Measurements from ENCODE around the gene SLC35D1.
"Not testable (repeated sequence)": the region's sequence is repeated elsewhere in the genome, so short reads cannot be mapped to it uniquely, and the experiment has no call there.

SLC35D1 gene

GRCh38 chr1:67053785-67054772, at the start of gene SLC35D1:
Gene SLC35D1, minus strand, starts transcription at chr1:67054148. Its CDS starts 135 bp downstream, at chr1:67054013.
- H3K27ac Mint-ChIP-seq: peak within 1 kb of the TSS; percentile 92
- intact Hi-C loops (cut with micrococcal nuclease): loop anchor here (5.0 to 10.0 kb wide), 3 partner anchors 91 to 381 kb away; partner anchors contain the start of gene SERBP1

GRCh38 chr1:67103548-67103947, 49.6 kb upstream of the SLC35D1 start:
- intact Hi-C loops (cut with micrococcal nuclease): no loop called here
- no peaks in the 10 kb centered on the region for H3K36me3 Mint-ChIP-seq (ENCODE audit: low read depth)
- no peak overlapping the region for H3K4me3 Mint-ChIP-seq
- no peaks in the 10 kb centered on the region for H3K27me3 Mint-ChIP-seq
- no peaks in the 10 kb centered on the region for H3K4me1 Mint-ChIP-seq (ENCODE audit: low read depth)
- no peaks in the 10 kb centered on the region for H3K9me3 Mint-ChIP-seq
- no peak overlapping the region for H3K27ac Mint-ChIP-seq

More at GRCh38 chr1:67053785-67054772, at the start of gene SLC35D1:
- H3K27me3 Mint-ChIP-seq: no peaks in the 10 kb centered on the region
- H3K4me3 Mint-ChIP-seq: peak within 1 kb of the TSS; percentile 88
- peaks cover 24% of the 10 kb centered on the region for H3K4me1 Mint-ChIP-seq (ENCODE audit: low read depth)
- H3K9me3 Mint-ChIP-seq: no peaks in the 10 kb centered on the region
- H3K36me3 Mint-ChIP-seq (ENCODE audit: low read depth): peaks cover 36% of the 10 kb centered on the region

- no peak overlapping the region for H3K27ac Mint-ChIP-seq
- intact Hi-C loops (cut with micrococcal nuclease): no loop called here
- H3K27me3 Mint-ChIP-seq: no peaks in the 10 kb centered on the region
- no peaks in the 10 kb centered on the region for H3K4me1 Mint-ChIP-seq (ENCODE audit: low read depth)
- no peaks in the 10 kb centered on the region for H3K9me3 Mint-ChIP-seq
- no peak overlapping the region for H3K4me3 Mint-ChIP-seq
- no peaks in the 10 kb centered on the region for H3K36me3 Mint-ChIP-seq (ENCODE audit: low read depth)
These were observed 46.9 kb upstream of the SLC35D1 start for GRCh38 chr1:67100833-67101232.

- Mint-ChIP-seq H3K4me3 (no peak overlapping the region), H3K27ac (no peak overlapping the region), H3K27me3 (no peaks in the 10 kb centered on the region), H3K9me3 (no peaks in the 10 kb centered on the region), H3K36me3 (ENCODE audit: low read depth) (no peaks in the 10 kb centered on the region), H3K4me1 (ENCODE audit: low read depth) (no peaks in the 10 kb centered on the region)
- intact Hi-C loops (cut with micrococcal nuclease): no loop called here
These were observed 43.4 kb upstream of the SLC35D1 start for GRCh38 chr1:67097305-67097704.

- H3K36me3 Mint-ChIP-seq (ENCODE audit: low read depth): no peaks in the 10 kb centered on the region
- intact Hi-C loops (cut with micrococcal nuclease): no loop called here
- no peak overlapping the region for H3K4me3 Mint-ChIP-seq
- no peaks in the 10 kb centered on the region for H3K9me3 Mint-ChIP-seq
- H3K27ac Mint-ChIP-seq: no peak overlapping the region
- no peaks in the 10 kb centered on the region for H3K4me1 Mint-ChIP-seq (ENCODE audit: low read depth)
- no peaks in the 10 kb centered on the region for H3K27me3 Mint-ChIP-seq
These were observed 40.2 kb upstream of the SLC35D1 start for GRCh38 chr1:67094191-67094590.

- Mint-ChIP-seq H3K27me3 (no peaks in the 10 kb centered on the region), H3K4me1 (ENCODE audit: low read depth) (no peaks in the 10 kb centered on the region), H3K4me3 (no peak overlapping the region), H3K36me3 (ENCODE audit: low read depth) (no peaks in the 10 kb centered on the region), H3K27ac (no peak overlapping the region), H3K9me3 (peaks cover 8% of the 10 kb centered on the region)
- intact Hi-C loops (cut with micrococcal nuclease): no loop called here
These were observed 35.8 kb upstream of the SLC35D1 start for GRCh38 chr1:67089685-67090208.

- no peak overlapping the region for H3K27ac Mint-ChIP-seq
- H3K4me1 Mint-ChIP-seq (ENCODE audit: low read depth): no peaks in the 10 kb centered on the region
- no peak overlapping the region for H3K4me3 Mint-ChIP-seq
- intact Hi-C loops (cut with micrococcal nuclease): no loop called here
- no peaks in the 10 kb centered on the region for H3K36me3 Mint-ChIP-seq (ENCODE audit: low read depth)
- peaks cover 8% of the 10 kb centered on the region for H3K9me3 Mint-ChIP-seq
- no peaks in the 10 kb centered on the region for H3K27me3 Mint-ChIP-seq
These were observed 34.5 kb upstream of the SLC35D1 start for GRCh38 chr1:67088440-67088839.

- Mint-ChIP-seq H3K27me3 (no peaks in the 10 kb centered on the region), H3K4me1 (ENCODE audit: low read depth) (no peaks in the 10 kb centered on the region), H3K27ac (no peak overlapping the region), H3K36me3 (ENCODE audit: low read depth) (no peaks in the 10 kb centered on the region), H3K9me3 (peaks cover 8% of the 10 kb centered on the region), H3K4me3 (no peak overlapping the region)
- intact Hi-C loops (cut with micrococcal nuclease): no loop called here
These were observed 31.4 kb upstream of the SLC35D1 start for GRCh38 chr1:67085326-67085725.

- Mint-ChIP-seq H3K27ac (no peak overlapping the region), H3K36me3 (ENCODE audit: low read depth) (no peaks in the 10 kb centered on the region), H3K4me3 (no peak overlapping the region), H3K4me1 (ENCODE audit: low read depth) (no peaks in the 10 kb centered on the region), H3K9me3 (peaks cover 8% of the 10 kb centered on the region), H3K27me3 (no peaks in the 10 kb centered on the region)
- intact Hi-C loops (cut with micrococcal nuclease): no loop called here
These were observed 30.9 kb upstream of the SLC35D1 start for GRCh38 chr1:67084765-67085318.

GRCh38 chr1:67078291-67078690, 24.3 kb upstream of the SLC35D1 start:
- intact Hi-C loops (cut with micrococcal nuclease): no loop called here
- no peak overlapping the region for H3K27ac Mint-ChIP-seq
- no peaks in the 10 kb centered on the region for H3K4me1 Mint-ChIP-seq (ENCODE audit: low read depth)
- no peaks in the 10 kb centered on the region for H3K27me3 Mint-ChIP-seq
- no peaks in the 10 kb centered on the region for H3K36me3 Mint-ChIP-seq (ENCODE audit: low read depth)
- peaks cover 8% of the 10 kb centered on the region for H3K9me3 Mint-ChIP-seq
- H3K4me3 Mint-ChIP-seq: no peak overlapping the region

GRCh38 chr1:67077593-67077992, 23.6 kb upstream of the SLC35D1 start:
- intact Hi-C loops (cut with micrococcal nuclease): no loop called here

GRCh38 chr1:67072749-67073148, 18.8 kb upstream of the SLC35D1 start:
- intact Hi-C loops (cut with micrococcal nuclease): no loop called here
- no peaks in the 10 kb centered on the region for H3K4me1 Mint-ChIP-seq (ENCODE audit: low read depth)
- no peak overlapping the region for H3K27ac Mint-ChIP-seq

More at GRCh38 chr1:67077593-67077992, 23.6 kb upstream of the SLC35D1 start:
- H3K36me3 Mint-ChIP-seq (ENCODE audit: low read depth): no peaks in the 10 kb centered on the region
- no peaks in the 10 kb centered on the region for H3K4me1 Mint-ChIP-seq (ENCODE audit: low read depth)
- no peaks in the 10 kb centered on the region for H3K27me3 Mint-ChIP-seq
- H3K27ac Mint-ChIP-seq: no peak overlapping the region
- no peak overlapping the region for H3K4me3 Mint-ChIP-seq
- peaks cover 13% of the 10 kb centered on the region for H3K9me3 Mint-ChIP-seq

GRCh38 chr1:67067655-67068054, 13.7 kb upstream of the SLC35D1 start:
- intact Hi-C loops (cut with micrococcal nuclease); H3K36me3 Mint-ChIP-seq (ENCODE audit: low read depth); H3K27ac Mint-ChIP-seq; H3K4me3 Mint-ChIP-seq; H3K27me3 Mint-ChIP-seq; H3K4me1 Mint-ChIP-seq (ENCODE audit: low read depth): not testable (repeated sequence)
- H3K9me3 Mint-ChIP-seq: peaks cover 44% of the 10 kb centered on the region

More at GRCh38 chr1:67072749-67073148, 18.8 kb upstream of the SLC35D1 start:
- H3K36me3 Mint-ChIP-seq (ENCODE audit: low read depth): no peaks in the 10 kb centered on the region
- peaks cover 42% of the 10 kb centered on the region for H3K9me3 Mint-ChIP-seq
- H3K27me3 Mint-ChIP-seq: no peaks in the 10 kb centered on the region
- H3K4me3 Mint-ChIP-seq: no peak overlapping the region

GRCh38 chr1:67062412-67062811, 8.5 kb upstream of the SLC35D1 start:
- no peaks in the 10 kb centered on the region for H3K36me3 Mint-ChIP-seq (ENCODE audit: low read depth)
- H3K4me1 Mint-ChIP-seq (ENCODE audit: low read depth): no peaks in the 10 kb centered on the region
- no peak overlapping the region for H3K27ac Mint-ChIP-seq
- peaks cover 2% of the 10 kb centered on the region for H3K27me3 Mint-ChIP-seq
- H3K4me3 Mint-ChIP-seq: no peak overlapping the region
- peaks cover 10% of the 10 kb centered on the region for H3K9me3 Mint-ChIP-seq
- intact Hi-C loops (cut with micrococcal nuclease): no loop called here
